SU-DHL-6 (cell line): ENCODE results near the gene SEC11C.

Source experiments
- H2AFZ ChIP-seq: fragments of 200-600 bp; sonication (generic); 2 replicates; pipeline ENCODE4 v1.6.1; 2014; ENCODE audit warnings: low read depth, mild to moderate bottlenecking, moderate library complexity, mixed read lengths, antibody characterized with exemption, low read length; ENCODE audit not compliant: severe bottlenecking
- H3F3A ChIP-seq: fragments of 200-600 bp; shearing (Covaris generic); 2 replicates; pipeline ENCODE4 v1.6.0; 2016; ENCODE audit warnings: antibody characterized with exemption, mild to moderate bottlenecking; ENCODE audit not compliant: insufficient read depth
- H3K27ac ChIP-seq: fragments of 200-600 bp; sonication (generic); 2 replicates; pipeline ENCODE4 v1.5.1; 2016; ENCODE audit warnings: low read depth, mild to moderate bottlenecking, low read length, moderate library complexity, mixed read lengths
- H3K27me3 ChIP-seq: fragments of 200-600 bp; sonication (generic), shearing (Covaris generic); 2 replicates; pipeline ENCODE4 v1.6.0; 2014; ENCODE audit warnings: mild to moderate bottlenecking, low read length
- H3K36me3 ChIP-seq: fragments of 200-600 bp; sonication (generic); 2 replicates; pipeline ENCODE4 v1.6.1; 2014; ENCODE audit warnings: mild to moderate bottlenecking, low read length, mixed read lengths
- H3K4me2 ChIP-seq: fragments of 300-600, 200-600 bp; shearing (Covaris generic), sonication (generic); 2 replicates; pipeline ENCODE4 v1.6.0; 2014; ENCODE audit warnings: low read length, low read depth, mild to moderate bottlenecking; ENCODE audit not compliant: poor library complexity, severe bottlenecking
- H3K4me3 ChIP-seq: fragments of 200-600 bp; sonication (generic); 2 replicates; pipeline ENCODE4 v1.5.1; 2014; ENCODE audit warnings: antibody characterized with exemption, low read length, mild to moderate bottlenecking, mixed read lengths; ENCODE audit not compliant: insufficient read depth, poor library complexity, severe bottlenecking
- H3K79me2 ChIP-seq: fragments of 200-600 bp; sonication (generic); 2 replicates; pipeline ENCODE4 v1.6.1; 2014; ENCODE audit warnings: mild to moderate bottlenecking, low read length, moderate library complexity; ENCODE audit not compliant: insufficient read depth
- H3K9ac ChIP-seq: fragments of 200-600 bp; sonication (generic); 2 replicates; pipeline ENCODE4 v1.7.0; 2014; ENCODE audit warnings: mild to moderate bottlenecking, low read length
- H3K9me2 ChIP-seq: fragments of 200-600 bp; sonication (generic); replicated peaks from 2 replicates; pipeline ENCODE4 v1.6.1; 2014; ENCODE audit warnings: low read length; ENCODE audit not compliant: insufficient read depth
- H3K9me3 ChIP-seq: fragments of 200-600 bp; sonication (generic); 2 replicates; pipeline ENCODE4 v1.6.1; 2014; ENCODE audit warnings: low read length, mixed read lengths; ENCODE audit not compliant: insufficient read depth
- H4K20me1 ChIP-seq: fragments of 200-600 bp; sonication (generic); 2 replicates; pipeline ENCODE4 v1.6.1; 2014; ENCODE audit warnings: low read depth, mild to moderate bottlenecking, antibody characterized with exemption, low read length, moderate library complexity, mixed read lengths
- EZH2phosphoT487 ChIP-seq: fragments of 200-600 bp; sonication (generic), shearing (Covaris generic); conservative IDR thresholded peaks from 2 replicates; pipeline ENCODE4 v1.6.1; 2018; ENCODE audit warnings: mild to moderate bottlenecking, antibody characterized with exemption, low read length, moderate library complexity, mixed read lengths
- TF ChIP-seq, protein P1 (sequence below): fragments of 200-600 bp; sonication (generic); IDR thresholded peaks from one replicate; pipeline ENCODE4 v1.5.1; 2017; ENCODE audit warnings: antibody characterized with exemption, mild to moderate bottlenecking, low read length, moderate library complexity; ENCODE audit not compliant: insufficient read depth, poor library complexity, severe bottlenecking

The SEC11C gene

DNA sequence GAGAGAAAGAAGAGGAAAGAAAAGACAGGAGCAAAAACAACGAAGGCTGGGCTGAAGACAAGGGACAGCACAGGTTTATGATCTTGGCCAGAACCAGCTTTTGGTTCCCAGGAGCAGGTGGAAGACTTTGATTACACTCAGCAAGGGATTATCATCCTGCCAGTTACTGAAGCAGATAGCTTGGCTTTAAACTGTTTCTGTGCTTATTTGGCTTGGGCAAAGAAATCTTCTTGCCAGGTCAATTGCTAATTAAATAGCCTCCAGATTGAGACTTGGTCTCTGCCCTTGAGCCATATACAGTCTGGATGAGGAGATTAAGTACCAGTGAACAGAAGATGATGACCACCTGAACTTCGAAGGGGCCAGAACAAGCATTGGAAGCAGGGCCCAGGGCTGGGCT, 58.0 kb downstream of the SEC11C start:
- no peaks in the 10 kb centered on the region for H3K79me2 ChIP-seq

DNA sequence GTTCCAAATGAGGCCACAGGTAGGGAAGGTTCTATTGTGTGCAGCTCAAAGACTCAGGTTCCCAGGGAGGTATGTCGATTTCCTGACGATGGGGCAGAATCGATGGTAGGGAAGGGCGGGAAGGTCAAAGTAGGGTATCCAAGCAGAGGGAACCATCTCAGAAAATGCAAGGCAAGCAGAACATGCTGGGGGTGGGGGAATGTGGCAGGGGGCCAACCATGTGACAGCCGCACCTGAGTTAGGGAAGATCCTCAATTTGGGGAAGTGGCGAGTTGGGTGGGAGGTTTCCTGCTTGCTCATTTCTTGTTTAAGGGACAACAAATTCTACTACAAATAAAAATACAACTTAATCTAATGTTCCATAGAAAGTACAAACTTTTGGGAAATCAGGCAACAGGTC, 58.5 kb downstream of the SEC11C start:
- Histone ChIP-seq H3K9me2 (no peaks in the 10 kb centered on the region), H3K9me3 (no peaks in the 10 kb centered on the region), H3K79me2 (no peaks in the 10 kb centered on the region), H3K27me3 (no peaks in the 10 kb centered on the region), H3K9ac (no peak overlapping the region), H3K4me2 (no peak overlapping the region), H3F3A (no peaks in the 10 kb centered on the region), H3K4me3 (no peak overlapping the region), H4K20me1 (no peaks in the 10 kb centered on the region), H3K36me3 (no peaks in the 10 kb centered on the region), H3K27ac (no peak overlapping the region), H2AFZ (no peak overlapping the region)
- TF ChIP-seq, protein P1, sequence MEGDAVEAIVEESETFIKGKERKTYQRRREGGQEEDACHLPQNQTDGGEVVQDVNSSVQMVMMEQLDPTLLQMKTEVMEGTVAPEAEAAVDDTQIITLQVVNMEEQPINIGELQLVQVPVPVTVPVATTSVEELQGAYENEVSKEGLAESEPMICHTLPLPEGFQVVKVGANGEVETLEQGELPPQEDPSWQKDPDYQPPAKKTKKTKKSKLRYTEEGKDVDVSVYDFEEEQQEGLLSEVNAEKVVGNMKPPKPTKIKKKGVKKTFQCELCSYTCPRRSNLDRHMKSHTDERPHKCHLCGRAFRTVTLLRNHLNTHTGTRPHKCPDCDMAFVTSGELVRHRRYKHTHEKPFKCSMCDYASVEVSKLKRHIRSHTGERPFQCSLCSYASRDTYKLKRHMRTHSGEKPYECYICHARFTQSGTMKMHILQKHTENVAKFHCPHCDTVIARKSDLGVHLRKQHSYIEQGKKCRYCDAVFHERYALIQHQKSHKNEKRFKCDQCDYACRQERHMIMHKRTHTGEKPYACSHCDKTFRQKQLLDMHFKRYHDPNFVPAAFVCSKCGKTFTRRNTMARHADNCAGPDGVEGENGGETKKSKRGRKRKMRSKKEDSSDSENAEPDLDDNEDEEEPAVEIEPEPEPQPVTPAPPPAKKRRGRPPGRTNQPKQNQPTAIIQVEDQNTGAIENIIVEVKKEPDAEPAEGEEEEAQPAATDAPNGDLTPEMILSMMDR = no peak
- TF ChIP-seq EZH2phosphoT487 = no peak

More for the DNA sequence above, 58.0 kb downstream of the SEC11C start:
- no peaks in the 10 kb centered on the region for H3K9me2 ChIP-seq
- no peak overlapping the region for H3K27ac ChIP-seq
- no peak overlapping the region for H3K4me2 ChIP-seq
- H3K27me3 ChIP-seq = no peaks in the 10 kb centered on the region
- no peak for TF ChIP-seq EZH2phosphoT487
- TF ChIP-seq, protein P1 = no peak
- no peak overlapping the region for H2AFZ ChIP-seq
- no peak overlapping the region for H3K4me3 ChIP-seq
- no peaks in the 10 kb centered on the region for H3F3A ChIP-seq
- H3K36me3 ChIP-seq = no peaks in the 10 kb centered on the region
- H4K20me1 ChIP-seq = no peaks in the 10 kb centered on the region
- no peak overlapping the region for H3K9ac ChIP-seq
- H3K9me3 ChIP-seq = no peaks in the 10 kb centered on the region

DNA sequence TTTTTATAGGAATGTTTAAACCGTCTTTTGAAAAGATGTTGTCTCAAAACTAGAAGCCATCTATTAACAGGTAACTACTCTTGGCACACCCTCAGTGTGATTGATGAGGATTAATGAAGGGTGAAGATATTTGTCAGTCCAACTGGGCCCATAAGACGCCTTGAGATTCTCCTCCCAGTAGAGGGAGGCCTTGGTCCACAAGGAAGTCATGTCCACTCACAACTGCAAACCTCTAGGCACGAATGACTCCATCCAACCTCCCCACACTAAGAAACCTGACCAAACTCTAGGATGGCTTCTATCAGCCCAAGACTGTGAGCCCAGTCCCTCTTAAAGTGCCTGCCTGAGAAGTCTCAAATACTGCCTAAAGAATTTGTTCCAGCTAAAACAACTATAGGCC, 61.1 kb downstream of the SEC11C start:
- H2AFZ ChIP-seq = no peak overlapping the region
- no peaks in the 10 kb centered on the region for H3K9me3 ChIP-seq
- H3K27me3 ChIP-seq = no peaks in the 10 kb centered on the region
- no peaks in the 10 kb centered on the region for H3K79me2 ChIP-seq
- H3K9me2 ChIP-seq = no peaks in the 10 kb centered on the region
- no peak overlapping the region for H3K27ac ChIP-seq
- H4K20me1 ChIP-seq = no peaks in the 10 kb centered on the region
- no peaks in the 10 kb centered on the region for H3F3A ChIP-seq
- no peak overlapping the region for H3K4me2 ChIP-seq
- TF ChIP-seq, protein P1 = no peak
- TF ChIP-seq EZH2phosphoT487 = no peak
- H3K36me3 ChIP-seq = no peaks in the 10 kb centered on the region
- no peak overlapping the region for H3K4me3 ChIP-seq
- no peak overlapping the region for H3K9ac ChIP-seq
